K562 (cell line): Measurements from ENCODE around the gene RAB24. TPM values are rescaled to one million over a fixed set of nuclear protein-coding genes. Genes with fewer than 3 reads are reported as not detected.

Source experiments
- CBFB ChIP-seq: sonication (generic); formaldehyde crosslinking; IDR thresholded peaks from 2 replicates; pipeline ENCODE4 v1.4.0; 2020; ENCODE audit warnings: mild to moderate bottlenecking, missing genetic modification reagents
- CHD2 ChIP-seq: IDR thresholded peaks from 2 replicates; pipeline ENCODE4 v1.6.1; 2011; ENCODE audit warnings: low read depth, low read length
- CSDE1 ChIP-seq, 2 experiments: fragments of 450-650 bp; IDR thresholded peaks; 2 replicates each; pipeline ENCODE4 v1.6.1; 2016; ENCODE audit warnings: mild to moderate bottlenecking in 1 of 2
- DMBX1 ChIP-seq: fragments of 250-450 bp; sonication (Bioruptor Pico); IDR thresholded peaks from 2 replicates; pipeline ENCODE4 v1.8.0; 2022; ENCODE audit warnings: inconsistent platforms, mild to moderate bottlenecking, moderate library complexity, borderline replicate concordance
- FIP1L1 ChIP-seq: fragments of 200-400 bp; formaldehyde crosslinking; IDR thresholded peaks from 2 replicates; pipeline ENCODE4 v1.6.1; 2018; ENCODE audit warnings: mild to moderate bottlenecking, low read depth, low read length; ENCODE audit not compliant: poor library complexity, severe bottlenecking
- FOXK1 ChIP-seq: sonication (generic); formaldehyde crosslinking; IDR thresholded peaks from 2 replicates; pipeline ENCODE4 v1.8.0; 2022; ENCODE audit warnings: missing genetic modification reagents, mild to moderate bottlenecking, borderline replicate concordance
- JUNB ChIP-seq: fragments of 450-650 bp; formaldehyde crosslinking; conservative IDR thresholded peaks from 2 replicates; pipeline ENCODE4 v1.4.0; 2020; ENCODE audit warnings: mild to moderate bottlenecking
- JUND ChIP-seq, 2 experiments: IDR thresholded peaks; 2 replicates in 1 of 2; 3 replicates in 1 of 2; pipeline ENCODE4 v1.6.1; 2011; ENCODE audit warnings: borderline replicate concordance in 2 of 2, low read depth in 2 of 2, low read length in 2 of 2, improper control_type of control experiment in 1 of 2, missing biosample characterization in 1 of 2, missing genetic modification characterization in 1 of 2, missing genetic modification reagents in 1 of 2
- KAT2B ChIP-seq: IDR thresholded peaks from one replicate; pipeline ENCODE4 v1.6.1; 2012; ENCODE audit warnings: low read depth, mild to moderate bottlenecking, control low read depth, inconsistent platforms, low read length, moderate library complexity
- MAZ ChIP-seq, 2 experiments: fragments of 450-650 bp in 1 of 2; sonication (generic) in 1 of 2; formaldehyde crosslinking; IDR thresholded peaks in 1 of 2; conservative IDR thresholded peaks in 1 of 2; 2 replicates each; pipeline versions ENCODE4 v1.4.0 to v1.5.0; 2020; ENCODE audit warnings: mild to moderate bottlenecking in 1 of 2, missing genetic modification reagents in 1 of 2
- MECOM ChIP-seq: fragments of 250-450 bp; sonication (Bioruptor Pico); IDR thresholded peaks from 2 replicates; pipeline ENCODE4 v1.8.0; 2022; ENCODE audit warnings: inconsistent platforms
- NR3C1 ChIP-seq: sonication (generic); formaldehyde crosslinking; IDR thresholded peaks from 2 replicates; pipeline ENCODE4 v1.8.1; 2022; ENCODE audit warnings: missing genetic modification reagents
- NRF1 ChIP-seq, 2 experiments: fragments of 450-650 bp; IDR thresholded peaks in 1 of 2; conservative IDR thresholded peaks in 1 of 2; 2 replicates each; pipeline ENCODE4 v1.6.1; 2014; ENCODE audit warnings: mild to moderate bottlenecking in 2 of 2
- OTX1 ChIP-seq: fragments of 450-650 bp; formaldehyde crosslinking; IDR thresholded peaks from 2 replicates; pipeline ENCODE4 v1.4.0; 2022; ENCODE audit warnings: mild to moderate bottlenecking
- POLR2G ChIP-seq: fragments of 200-400 bp; formaldehyde crosslinking; IDR thresholded peaks from 2 replicates; pipeline ENCODE4 v1.6.1; 2017; ENCODE audit warnings: low read depth, mild to moderate bottlenecking, antibody characterized with exemption, low read length, moderate library complexity
- SIN3B ChIP-seq: fragments of 450-650 bp; IDR thresholded peaks from 2 replicates; pipeline ENCODE4 v1.6.1; 2017; ENCODE audit warnings: low read depth, mild to moderate bottlenecking, moderate library complexity
- TFAP4 ChIP-seq: sonication (generic); formaldehyde crosslinking; IDR thresholded peaks from 2 replicates; pipeline ENCODE4 v1.8.0; 2022; ENCODE audit warnings: missing genetic modification reagents, mild to moderate bottlenecking, moderate library complexity, borderline replicate concordance
- USF1 ChIP-seq: sonication (generic); formaldehyde crosslinking; IDR thresholded peaks from 2 replicates; pipeline ENCODE4 v1.9.0; 2022; ENCODE audit warnings: mild to moderate bottlenecking, missing genetic modification reagents
- YY1 ChIP-seq, 3 experiments: IDR thresholded peaks; 2 replicates each; pipeline ENCODE4 v1.6.1; 2011; ENCODE audit warnings: low read length in 2 of 3, mild to moderate bottlenecking in 2 of 3, moderate library complexity in 2 of 3, borderline replicate concordance in 1 of 3, control low read depth in 1 of 3, low read depth in 1 of 3; ENCODE audit not compliant: insufficient read depth in 3 of 3, insufficient replicate concordance in 2 of 3, control insufficient read depth in 1 of 3, insufficient read length in 1 of 3; ENCODE audit errors: extremely low read depth in 1 of 3
- ZFP1 ChIP-seq: fragments of 450-650 bp; formaldehyde crosslinking; IDR thresholded peaks from 2 replicates; pipeline ENCODE4 v1.4.0; 2020; ENCODE audit warnings: mild to moderate bottlenecking, mixed read lengths
- ZFP36 ChIP-seq: fragments of 150-350 bp; IDR thresholded peaks from 2 replicates; pipeline ENCODE4 v1.6.1; 2018; ENCODE audit warnings: low read length, low read depth; ENCODE audit not compliant: partially characterized antibody
- ZKSCAN3 ChIP-seq: fragments of 250-450 bp; sonication (Bioruptor Pico); IDR thresholded peaks from 2 replicates; pipeline ENCODE4 v1.4.0; 2020
- ZNF121 ChIP-seq: sonication (generic); formaldehyde crosslinking; conservative IDR thresholded peaks from 2 replicates; pipeline ENCODE4 v1.8.0; 2022; ENCODE audit warnings: missing genetic modification reagents
- ZNF253 ChIP-seq: fragments of 250-450 bp; sonication (Bioruptor Pico); conservative IDR thresholded peaks from 2 replicates; pipeline ENCODE4 v1.6.1; 2021; ENCODE audit warnings: mild to moderate bottlenecking
- polyA plus RNA-seq, 8 experiments: library from polyadenylated mRNA; depleted of rRNA in 4 of 8; stranded (reverse) in 5 of 8; unstranded in 3 of 8; fragments of >200 nt; fragmentation: Nextera tagmentation in 2 of 8; fragmentation: Illumina TruSeq in 1 of 8; extraction: Ambion mirVana in 2 of 8; extraction: Trizol in 1 of 8; gene quantifications; 2 replicates each; pipeline versions ENCODE4 v1.2.1 to v1.2.3, GENCODE V29; 2011 to 2014; ENCODE audit warnings: inconsistent platforms in 1 of 8, missing spikeins in 1 of 8
- total RNA-seq, 7 experiments: library from RNA; depleted of rRNA in 6 of 7; stranded (reverse); fragments of >200 nt in 6 of 7; fragmentation: Illumina TruSeq in 2 of 7; extraction: Trizol in 2 of 7; gene quantifications; 2 replicates each; pipeline versions ENCODE4 v1.2.1 to v1.2.3, GENCODE V29; 2011 to 2021; ENCODE audit warnings: low replicate concordance in 1 of 7
- TF ChIP-seq, protein P1 (sequence below): fragments of 450-650 bp; formaldehyde crosslinking; IDR thresholded peaks from 2 replicates; pipeline ENCODE4 v1.4.0; 2022; ENCODE audit warnings: missing genetic modification characterization

RAB24 gene
- total and polyA plus RNA-seq, 9 of the 15 experiments (the other 6 are each of a cell fraction or from before 2014, with no cell fraction given) = 13.9 to 107 (median 34.8) TPM

GRCh38 chr5:177309351-177310191 is 6.1 kb upstream of the RAB24 start (continued):
- no peak for TF ChIP-seq ZFP1 (CRISPR knock-in tag)
- TF ChIP-seq FIP1L1 = no peak
- TF ChIP-seq JUND (IDR thresholded peaks at IDR 0.05; ENCODE audit: borderline replicate concordance, low read depth, low read length) = peak; percentile 34; the same call in 1 of the 2 replicates
- TF ChIP-seq JUND (tag; IDR thresholded peaks at IDR 0.05; ENCODE audit: borderline replicate concordance, low read depth, low read length) = no peak; the same call in 2 of the 3 replicates
- TF ChIP-seq ZFP36 = no peak
- no peak for TF ChIP-seq OTX1
- TF ChIP-seq KAT2B = no peak
- TF ChIP-seq MECOM (CRISPR knock-in tag) = no peak
- TF ChIP-seq, protein P1, sequence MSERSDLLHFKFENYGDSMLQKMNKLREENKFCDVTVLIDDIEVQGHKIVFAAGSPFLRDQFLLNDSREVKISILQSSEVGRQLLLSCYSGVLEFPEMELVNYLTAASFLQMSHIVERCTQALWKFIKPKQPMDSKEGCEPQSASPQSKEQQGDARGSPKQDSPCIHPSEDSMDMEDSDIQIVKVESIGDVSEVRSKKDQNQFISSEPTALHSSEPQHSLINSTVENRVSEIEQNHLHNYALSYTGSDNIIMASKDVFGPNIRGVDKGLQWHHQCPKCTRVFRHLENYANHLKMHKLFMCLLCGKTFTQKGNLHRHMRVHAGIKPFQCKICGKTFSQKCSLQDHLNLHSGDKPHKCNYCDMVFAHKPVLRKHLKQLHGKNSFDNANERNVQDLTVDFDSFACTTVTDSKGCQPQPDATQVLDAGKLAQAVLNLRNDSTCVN = no peak
- no peak for TF ChIP-seq ZNF253 (CRISPR knock-in tag)
- TF ChIP-seq DMBX1 (CRISPR knock-in tag) = no peak
- 0 out of 2 replicates have a peak, but pooled peaks have one; percentile 43 for TF ChIP-seq FOXK1
- TF ChIP-seq POLR2G = peak; percentile 22; the same call in 1 of the 2 replicates
- TF ChIP-seq USF1 = peak; percentile 26; the same call in 1 of the 2 replicates
- peak; percentile 77 for TF ChIP-seq CBFB (CRISPR knock-in tag)
- TF ChIP-seq CSDE1 (IDR thresholded peaks at IDR 0.05) = no peak
- TF ChIP-seq CHD2 = no peak
- TF ChIP-seq NRF1 (conservative IDR thresholded peaks at IDR 0.05 in 1 of 2, IDR thresholded peaks at IDR 0.05 in 1 of 2) = 0 out of 4 replicates have a peak, but pooled peaks of 1 of the 2 experiments have one; percentile 16
- TF ChIP-seq ZNF121 (CRISPR knock-in tag) = no peak
- no peak for TF ChIP-seq ZKSCAN3 (CRISPR knock-in tag)
- peak in 1 of 3 experiments; percentile 13 for TF ChIP-seq YY1 (IDR thresholded peaks at IDR 0.05; ENCODE audit: borderline replicate concordance in 1 of 3, control insufficient read depth in 1 of 3, extremely low read depth in 1 of 3, insufficient read depth in 3 of 3, insufficient read length in 1 of 3, insufficient replicate concordance in 2 of 3, low read depth in 1 of 3, low read length in 2 of 3)
- no peak for TF ChIP-seq JUNB (CRISPR knock-in tag)
- peak in 1 of 2 experiments; percentile 68; a peak in 1 of 4 replicates for TF ChIP-seq MAZ (CRISPR knock-in tag; conservative IDR thresholded peaks at IDR 0.05 in 1 of 2, IDR thresholded peaks at IDR 0.05 in 1 of 2)
- peak; percentile 91 for TF ChIP-seq TFAP4 (CRISPR knock-in tag)
- TF ChIP-seq SIN3B = no peak
- no peak for TF ChIP-seq NR3C1 (CRISPR knock-in tag)
